OCI-LY1 (cell line): ENCODE data around the gene KLC1.

Experiments
- CTCF ChIP-seq: fragments of 200-600 bp; sonication (generic), shearing (Covaris generic); IDR thresholded peaks from 2 replicates; pipeline ENCODE4 v1.5.1; 2017; ENCODE audit warnings: mild to moderate bottlenecking, antibody characterized with exemption, low read length, moderate library complexity, mixed read lengths
- EZH2 ChIP-seq: fragments of 200-600 bp; sonication (generic), shearing (Covaris generic); IDR thresholded peaks from 2 replicates; pipeline ENCODE4 v1.8.0; 2017; ENCODE audit warnings: borderline replicate concordance, mixed run types, mild to moderate bottlenecking, antibody characterized with exemption, low read length, moderate library complexity, mixed read lengths

GRCh38 chr14:103624860-103625259 is 4.2 kb upstream of the KLC1 start:
- TF ChIP-seq CTCF (no peak), EZH2 (no peak)
